HEK293 (cell line): Measurements from ENCODE around the gene JPH2.

Source experiments
- CTCF ChIA-PET: fragments of 350-600 bp; formaldehyde crosslinking; extraction: SDS; loops from one replicate; lab custom pipeline; 2021; ENCODE audit warnings: antibody characterized with exemption; lab: Yijun Ruan, JAX
- POLR2A ChIA-PET: fragments of 300-600 bp; formaldehyde crosslinking; extraction: SDS; loops from one replicate; lab custom pipeline; 2020; ENCODE audit warnings: antibody characterized with exemption, inconsistent platforms; lab: Yijun Ruan, JAX
- H3K27ac ChIP-seq: fragments of 200-500 bp; sonication (Bioruptor generic); 2 replicates; pipeline ENCODE4 v1.5.1; 2014; ENCODE audit warnings: low read depth, low read length, control low read depth, inconsistent platforms; ENCODE audit errors: extremely low read depth
- H3K36me3 ChIP-seq, 2 experiments: fragments of 200-500 bp in 1 of 2; sonication (Bioruptor generic) in 1 of 2; 1 replicate in 1 of 2; 2 replicates in 1 of 2; pipeline ENCODE4 v1.5.1; 2014 to 2017; ENCODE audit warnings: inconsistent platforms in 2 of 2, low read length in 2 of 2; ENCODE audit not compliant: control insufficient read depth in 2 of 2, insufficient read depth in 1 of 2
- H3K4me1 ChIP-seq: fragments of 200-500 bp; sonication (Bioruptor generic); 2 replicates; pipeline ENCODE4 v1.5.1; 2014; ENCODE audit warnings: mild to moderate bottlenecking, low read length, inconsistent platforms; ENCODE audit not compliant: control insufficient read depth, insufficient read depth
- H3K4me3 ChIP-seq: 2 replicates; pipeline ENCODE4 v1.5.1; 2011; ENCODE audit warnings: low read depth, mild to moderate bottlenecking, control low read depth, low read length, moderate library complexity
- H3K9me3 ChIP-seq: fragments of 200-500 bp; sonication (Bioruptor generic); 2 replicates; pipeline ENCODE4 v1.5.1; 2014; ENCODE audit warnings: low read depth, low read length, inconsistent platforms; ENCODE audit not compliant: control insufficient read depth, insufficient read depth
- ATF2 ChIP-seq: fragments of 450-650 bp; formaldehyde crosslinking; IDR thresholded peaks from 2 replicates; pipeline ENCODE4 v1.5.1; 2016; ENCODE audit warnings: missing biosample characterization, missing genetic modification characterization, low read depth
- GFI1B ChIP-seq: fragments of 450-650 bp; formaldehyde crosslinking; IDR thresholded peaks from 2 replicates; pipeline ENCODE4 v1.5.1; 2016; ENCODE audit warnings: missing biosample characterization, missing genetic modification characterization
- HOXA7 ChIP-seq: sonication (generic); formaldehyde crosslinking; IDR thresholded peaks from 2 replicates; pipeline ENCODE4 v1.8.1; 2022; ENCODE audit warnings: missing genetic modification reagents, borderline replicate concordance
- HOXC10 ChIP-seq: sonication (generic); formaldehyde crosslinking; IDR thresholded peaks from 2 replicates; pipeline ENCODE4 v1.8.1; 2023; ENCODE audit warnings: mild to moderate bottlenecking, missing genetic modification reagents
- MYNN ChIP-seq: fragments of 450-650 bp; formaldehyde crosslinking; IDR thresholded peaks from 2 replicates; pipeline ENCODE4 v1.5.1; 2016; ENCODE audit warnings: missing biosample characterization, missing genetic modification characterization, borderline replicate concordance
- PRDM4 ChIP-seq: fragments of 450-650 bp; formaldehyde crosslinking; IDR thresholded peaks from 2 replicates; pipeline ENCODE4 v1.5.1; 2017; ENCODE audit warnings: missing biosample characterization, missing genetic modification characterization
- REST ChIP-seq: fragments of 450-650 bp; formaldehyde crosslinking; IDR thresholded peaks from 2 replicates; pipeline ENCODE4 v1.5.1; 2016; ENCODE audit warnings: missing biosample characterization, missing genetic modification characterization
- YY1 ChIP-seq: fragments of 450-650 bp; formaldehyde crosslinking; IDR thresholded peaks from 2 replicates; pipeline ENCODE4 v1.5.1; 2018; ENCODE audit warnings: missing biosample characterization, missing genetic modification characterization
- ZBTB48 ChIP-seq: fragments of 450-650 bp; formaldehyde crosslinking; IDR thresholded peaks from 2 replicates; pipeline ENCODE4 v1.5.1; 2016; ENCODE audit warnings: missing biosample characterization, missing genetic modification characterization
- ZFP41 ChIP-seq: fragments of 450-650 bp; formaldehyde crosslinking; IDR thresholded peaks from 2 replicates; pipeline ENCODE4 v1.5.1; 2016; ENCODE audit warnings: missing biosample characterization, missing genetic modification characterization, borderline replicate concordance
- ZIC2 ChIP-seq: fragments of 450-650 bp; formaldehyde crosslinking; IDR thresholded peaks from 2 replicates; pipeline ENCODE4 v1.5.1; 2016; ENCODE audit warnings: missing biosample characterization, missing genetic modification characterization
- ZNF157 ChIP-seq: fragments of 450-650 bp; formaldehyde crosslinking; IDR thresholded peaks from 2 replicates; pipeline ENCODE4 v1.5.1; 2016; ENCODE audit warnings: missing biosample characterization, missing genetic modification characterization
- ZNF184 ChIP-seq: fragments of 450-650 bp; IDR thresholded peaks from 2 replicates; pipeline ENCODE4 v1.5.1; 2018; ENCODE audit warnings: missing biosample characterization, mild to moderate bottlenecking, missing genetic modification characterization
- ZNF2 ChIP-seq: fragments of 450-650 bp; formaldehyde crosslinking; IDR thresholded peaks from 2 replicates; pipeline ENCODE4 v1.5.1; 2016; ENCODE audit warnings: missing biosample characterization, missing genetic modification characterization
- ZNF37A ChIP-seq: fragments of 450-650 bp; IDR thresholded peaks from 2 replicates; pipeline ENCODE4 v1.5.1; 2018; ENCODE audit warnings: missing biosample characterization, missing genetic modification characterization
- ZNF433 ChIP-seq: fragments of 450-650 bp; formaldehyde crosslinking; IDR thresholded peaks from 2 replicates; pipeline ENCODE4 v1.5.1; 2016; ENCODE audit warnings: missing biosample characterization, missing genetic modification characterization, low read depth
- ZNF624 ChIP-seq: fragments of 450-650 bp; formaldehyde crosslinking; IDR thresholded peaks from 2 replicates; pipeline ENCODE4 v1.5.1; 2017; ENCODE audit warnings: missing biosample characterization, missing genetic modification characterization
- ZNF654 ChIP-seq: fragments of 450-650 bp; formaldehyde crosslinking; IDR thresholded peaks from 2 replicates; pipeline ENCODE4 v1.5.1; 2016; ENCODE audit warnings: low read depth, missing biosample characterization, missing genetic modification characterization
- ZNF677 ChIP-seq: fragments of 450-650 bp; IDR thresholded peaks from 2 replicates; pipeline ENCODE4 v1.5.0; 2018; ENCODE audit warnings: missing biosample characterization, mild to moderate bottlenecking, missing genetic modification characterization, moderate library complexity
- ZNF707 ChIP-seq: fragments of 450-650 bp; formaldehyde crosslinking; IDR thresholded peaks from 2 replicates; pipeline ENCODE4 v1.5.1; 2016; ENCODE audit warnings: missing biosample characterization, missing genetic modification characterization
- ZNF792 ChIP-seq: fragments of 450-650 bp; formaldehyde crosslinking; IDR thresholded peaks from 2 replicates; pipeline ENCODE4 v1.5.1; 2016; ENCODE audit warnings: missing biosample characterization, missing genetic modification characterization
- ZSCAN18 ChIP-seq: fragments of 450-650 bp; formaldehyde crosslinking; IDR thresholded peaks from 2 replicates; pipeline ENCODE4 v1.5.1; 2016; ENCODE audit warnings: missing biosample characterization, missing genetic modification characterization

JPH2 gene

GRCh38 chr20:44073675-44074071 lies 113.3 kb downstream of the JPH2 start (continued):
- no peak for TF ChIP-seq ZNF184 (tag by site-specific recombination)
- no peak for TF ChIP-seq GFI1B (tag by site-specific recombination)
- no peak for TF ChIP-seq ZNF677 (tag by site-specific recombination)
- TF ChIP-seq, all 188 proteins: peak for 0

- no peak overlapping the region for H3K4me3 ChIP-seq
- H3K4me1 ChIP-seq = no peaks in the 10 kb centered on the region
- TF ChIP-seq ZNF433 (tag by site-specific recombination) (no peak), REST (tag by site-specific recombination) (no peak), ZNF624 (tag by site-specific recombination) (no peak), ZNF37A (no peak), ZBTB48 (tag by site-specific recombination) (no peak), YY1 (tag by site-specific recombination) (no peak), ZIC2 (tag by site-specific recombination) (no peak), ZNF2 (tag by site-specific recombination) (no peak), ZNF792 (tag by site-specific recombination) (no peak), ZFP41 (tag by site-specific recombination) (no peak), HOXA7 (CRISPR knock-in tag) (no peak), ZSCAN18 (tag by site-specific recombination) (no peak), ATF2 (tag by site-specific recombination) (no peak), ZNF707 (tag by site-specific recombination) (no peak), ZNF157 (tag by site-specific recombination) (no peak), ZNF654 (no peak)
- no peak overlapping the region for H3K27ac ChIP-seq
- ChIA-PET CTCF (no interaction called here), POLR2A (no interaction called here)
- H3K36me3 ChIP-seq = no peaks in the 10 kb centered on the region
- no peaks in the 10 kb centered on the region for H3K9me3 ChIP-seq
Observed at GRCh38 chr20:44073011-44073674, 113.8 kb downstream of the JPH2 start.

- no peak overlapping the region for H3K4me3 ChIP-seq
- ChIA-PET CTCF (no interaction called here), POLR2A (no interaction called here)
- H3K4me1 ChIP-seq = no peaks in the 10 kb centered on the region
- no peaks in the 10 kb centered on the region for H3K36me3 ChIP-seq
- no peaks in the 10 kb centered on the region for H3K9me3 ChIP-seq
- no peak overlapping the region for H3K27ac ChIP-seq
- TF ChIP-seq MYNN (tag by site-specific recombination) (no peak), PRDM4 (tag by site-specific recombination) (no peak), HOXC10 (CRISPR knock-in tag) (no peak)
Observed at GRCh38 chr20:44072384-44072783, 114.6 kb downstream of the JPH2 start.
